HG02571 (cell line): ENCODE data around the gene GLYR1.
A peak's percentile ranks its signal among the peaks of the same experiment; 100 is the strongest.
"Not testable (repeated sequence)": the region's sequence is repeated elsewhere in the genome, so short reads cannot be mapped to it uniquely, and the experiment has no call there.

ENCODE experiments used
- ATAC-seq: cut with Tn5 transposase; IDR thresholded peaks from one replicate; pipeline ENCODE4 v1.9.1; 2021; ENCODE audit warnings: mild to moderate bottlenecking, moderate library complexity; ENCODE audit not compliant: unreplicated experiment

GLYR1 gene

DNA sequence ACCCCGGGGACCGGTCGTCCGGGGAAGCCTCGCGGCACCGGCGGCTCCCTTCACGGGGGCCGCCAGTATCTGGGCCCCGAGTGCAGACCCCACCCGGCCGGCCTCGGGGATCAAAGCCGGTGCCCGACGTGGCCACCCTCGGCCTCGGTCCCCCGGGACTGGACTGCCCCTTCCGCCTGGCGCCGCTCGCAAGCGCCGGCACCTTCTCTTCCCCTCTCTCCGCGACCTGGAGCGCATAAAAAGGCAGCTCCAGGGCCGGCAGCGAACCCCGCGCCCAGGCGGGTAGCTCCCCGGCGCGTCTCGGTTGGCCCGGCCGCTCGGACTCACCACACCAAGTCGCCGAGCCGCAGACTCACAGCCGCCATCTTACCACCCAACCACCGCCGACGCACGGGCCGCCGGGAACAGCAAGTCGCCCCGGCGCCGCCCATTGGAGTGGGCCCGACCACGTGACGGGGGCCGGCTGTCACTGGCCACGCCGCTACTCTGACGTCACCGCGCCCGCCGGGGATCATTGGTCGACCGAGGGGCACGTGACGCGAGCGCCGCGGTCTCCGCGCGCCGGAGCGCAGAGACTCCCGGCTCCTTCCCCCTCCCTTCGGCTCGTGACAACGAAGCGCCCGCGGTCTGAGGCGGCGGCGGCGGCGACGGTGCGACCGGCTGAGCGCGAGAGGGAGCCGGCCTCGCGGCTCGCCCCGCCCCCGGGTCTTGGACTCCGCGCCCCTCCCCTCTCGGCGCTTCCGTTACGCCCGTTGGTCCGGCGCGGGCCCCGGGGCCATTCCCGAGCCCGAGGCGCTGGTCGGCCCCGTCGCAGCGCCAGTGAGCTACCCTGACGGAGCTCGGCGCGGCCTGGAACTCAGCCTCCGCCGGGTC lies at the start of gene GLYR1, which contains the start of gene UBN1:
GLYR1 (minus strand) TSS at position 388 of the 873 bp plus-strand sequence; CDS start at position 365, 23 bp downstream.
UBN1 (plus strand) TSS at position 581 of the 873 bp plus-strand sequence. CDS start 5,437 bp downstream, outside the sequence.
- ATAC-seq: peak; percentile 85

DNA sequence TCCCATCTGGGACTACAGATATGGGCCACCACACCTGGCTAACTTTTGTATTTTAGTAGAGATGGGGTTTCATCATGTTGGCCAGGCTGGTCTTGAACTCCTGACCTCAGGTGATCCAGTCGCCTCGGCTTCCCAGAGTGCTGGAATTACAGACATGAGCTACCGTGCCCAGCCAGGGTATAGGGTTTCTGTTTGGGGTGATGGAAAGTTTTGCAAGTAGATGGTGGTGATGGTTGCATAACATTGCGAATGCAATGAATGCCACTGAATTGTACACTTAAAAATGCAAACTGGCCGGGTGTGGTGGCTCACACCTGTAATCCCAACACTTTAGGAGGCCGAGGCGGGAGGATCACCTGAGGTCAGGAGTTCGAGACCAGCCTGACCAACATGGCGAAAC lies 49.7 kb upstream of the GLYR1 start:
- ATAC-seq: not testable (repeated sequence)

DNA sequence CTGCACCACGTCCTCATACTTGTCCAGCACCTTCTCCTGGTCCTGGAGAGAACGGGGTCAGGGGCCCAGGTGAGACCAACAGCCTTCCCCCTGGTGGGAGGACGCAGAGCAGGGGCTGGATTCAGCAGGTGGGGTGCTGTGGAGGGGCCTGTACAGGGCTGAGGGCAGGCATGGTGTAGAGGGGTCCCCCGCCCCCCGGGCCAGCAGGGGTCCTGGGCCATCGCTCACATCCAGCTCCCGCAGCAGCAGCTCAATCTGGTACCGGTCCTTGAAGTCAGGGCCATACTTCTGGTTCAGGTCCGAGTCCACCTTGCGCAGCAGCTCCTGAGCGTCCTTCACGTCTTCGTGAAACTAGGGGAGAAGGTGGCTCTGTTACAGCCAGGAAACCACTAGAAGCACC lies 48.3 kb upstream of the GLYR1 start:
- ATAC-seq: no peak

DNA sequence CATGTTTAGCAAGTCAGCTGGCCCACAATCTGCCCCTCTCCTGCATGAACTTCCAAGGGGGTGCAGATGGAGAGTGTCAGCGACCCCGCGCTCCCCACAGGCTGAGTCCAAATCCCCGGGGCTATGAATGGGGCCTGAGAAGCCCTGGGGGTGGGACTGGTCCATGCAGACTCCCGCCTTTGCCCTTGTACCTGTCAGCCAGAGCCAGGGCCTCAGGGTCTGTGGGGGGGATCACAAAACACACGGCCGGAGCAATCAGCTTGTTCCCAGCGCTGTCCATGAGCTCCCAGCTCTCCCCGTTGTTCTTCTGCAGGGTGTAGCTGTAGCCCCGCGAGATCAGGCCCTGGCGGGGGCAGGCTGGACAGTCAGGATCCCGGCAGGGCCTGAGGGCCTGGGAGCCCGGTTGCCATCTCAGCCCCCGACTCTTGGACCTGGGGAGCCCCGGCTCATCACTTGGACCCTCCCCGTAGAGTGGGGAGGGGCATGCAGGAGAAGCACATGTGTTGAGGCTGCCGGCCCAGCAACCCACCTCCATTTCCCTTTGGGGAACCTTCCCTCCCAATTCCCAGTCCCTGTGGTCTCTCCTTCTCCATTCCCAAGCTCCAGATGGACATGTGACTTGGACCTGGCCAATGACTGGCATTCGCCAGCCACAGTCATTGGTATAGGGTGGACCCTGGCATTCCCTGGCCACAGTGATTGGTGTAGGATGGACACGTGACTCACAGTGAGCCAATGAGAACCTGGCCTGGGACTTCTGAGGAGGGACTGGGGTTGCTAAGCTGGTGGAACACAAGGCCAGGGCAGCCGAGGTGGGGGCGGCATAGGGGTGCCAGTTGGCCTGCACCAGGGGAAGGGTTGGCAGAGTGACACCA lies 47.4 kb upstream of the GLYR1 start:
- no peak for ATAC-seq

DNA sequence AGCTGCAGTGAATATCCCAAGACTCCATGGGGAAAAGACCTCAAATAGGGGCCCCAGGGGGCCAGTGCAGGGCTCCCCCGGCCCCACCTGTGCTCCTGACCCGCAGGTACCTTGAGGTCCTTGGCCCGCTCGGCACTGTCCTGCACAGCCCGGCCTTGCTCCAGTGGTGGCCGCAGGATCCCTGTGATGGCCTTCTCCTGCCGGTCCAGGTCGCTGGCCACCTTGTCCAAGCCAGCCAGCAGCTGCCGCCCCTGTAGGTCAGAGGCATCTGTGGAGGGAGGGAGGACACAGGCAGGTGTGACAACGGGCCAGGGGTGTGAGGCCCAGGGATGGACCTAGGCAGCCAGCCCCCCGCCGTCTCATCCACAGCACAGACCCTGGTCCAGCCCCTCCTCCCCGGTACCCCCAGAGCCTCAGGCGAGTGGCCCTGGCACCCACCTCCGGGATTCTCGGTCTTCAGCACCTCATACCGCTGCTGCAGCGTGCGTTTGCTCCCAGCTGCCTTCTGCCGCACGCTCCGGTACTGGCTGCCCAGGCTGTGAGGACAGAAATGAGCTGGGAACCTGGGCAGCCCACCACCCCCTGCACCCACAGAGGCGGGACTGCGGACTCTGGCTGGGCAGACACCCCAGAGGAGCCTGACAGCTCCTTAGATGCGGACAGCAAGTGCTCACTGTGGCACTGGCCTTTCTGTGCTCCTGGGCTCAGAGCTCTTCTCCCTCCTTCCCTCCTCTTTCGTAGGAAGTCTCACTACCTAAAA lies 46.2 kb upstream of the GLYR1 start:
- no peak for ATAC-seq

- ATAC-seq: no peak
Observed at GRCh38 chr16:4892361-4893102, 45.4 kb upstream of the GLYR1 start.

DNA sequence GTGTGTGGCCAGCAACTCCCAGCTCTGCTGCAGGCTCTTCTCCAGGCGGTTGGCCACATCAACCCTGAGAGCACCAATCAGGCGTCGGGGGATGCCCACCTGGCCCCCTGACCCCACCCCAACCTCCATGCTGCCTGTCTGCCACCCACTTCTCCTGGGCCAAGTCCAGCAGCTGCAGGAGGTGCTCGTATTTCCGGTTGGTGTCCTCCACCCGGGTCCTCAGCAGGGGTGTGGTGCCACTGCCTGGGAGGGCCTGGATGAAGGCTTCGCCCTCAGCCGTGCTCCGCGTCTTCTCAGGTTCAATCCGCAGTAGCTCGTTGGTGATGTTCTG lies 44.8 kb upstream of the GLYR1 start:
- ATAC-seq: no peak

GRCh38 chr16:4891097-4891885 lies 44.2 kb upstream of the GLYR1 start:
- no peak for ATAC-seq

DNA sequence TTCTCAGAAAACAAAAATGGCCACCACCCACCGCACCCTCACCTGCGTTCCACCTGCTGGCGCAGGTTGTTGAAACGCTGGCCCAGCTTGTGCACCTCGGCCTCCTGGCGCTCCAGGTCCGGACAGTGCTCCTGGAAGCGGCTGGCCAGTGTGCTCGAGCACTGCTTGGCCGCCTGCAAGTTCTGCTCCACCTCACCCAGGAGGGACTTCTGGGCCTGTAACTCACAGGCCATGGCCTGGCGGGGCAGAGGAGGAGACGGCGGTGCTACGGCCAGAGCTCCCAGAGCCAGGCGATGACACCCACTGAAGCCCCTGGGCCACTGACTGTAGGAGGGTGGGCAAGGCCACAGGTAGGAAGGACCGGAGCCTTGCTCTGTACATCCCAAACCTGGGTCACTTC lies 43.6 kb upstream of the GLYR1 start:
- ATAC-seq: no peak

DNA sequence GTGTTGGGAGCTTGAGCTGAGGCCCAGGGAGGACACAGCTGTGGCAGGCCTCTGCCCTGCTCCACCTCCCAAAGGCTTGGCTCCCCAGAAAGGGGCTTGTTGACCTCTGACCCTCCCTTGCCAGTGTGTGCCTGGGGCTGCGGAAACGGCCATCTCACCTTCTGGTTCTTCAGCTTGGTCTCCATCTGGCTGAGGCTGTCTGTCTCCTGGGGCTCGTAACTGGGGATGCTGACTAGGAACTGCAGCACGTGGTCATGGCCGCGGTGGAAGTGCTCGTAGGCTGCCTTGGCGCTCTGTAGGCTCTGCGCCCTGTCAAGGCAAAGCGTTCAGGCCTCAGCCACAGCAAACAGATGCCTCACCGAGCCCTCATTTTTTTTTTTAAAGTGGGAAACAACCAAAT lies 42.9 kb upstream of the GLYR1 start:
- no peak for ATAC-seq

DNA sequence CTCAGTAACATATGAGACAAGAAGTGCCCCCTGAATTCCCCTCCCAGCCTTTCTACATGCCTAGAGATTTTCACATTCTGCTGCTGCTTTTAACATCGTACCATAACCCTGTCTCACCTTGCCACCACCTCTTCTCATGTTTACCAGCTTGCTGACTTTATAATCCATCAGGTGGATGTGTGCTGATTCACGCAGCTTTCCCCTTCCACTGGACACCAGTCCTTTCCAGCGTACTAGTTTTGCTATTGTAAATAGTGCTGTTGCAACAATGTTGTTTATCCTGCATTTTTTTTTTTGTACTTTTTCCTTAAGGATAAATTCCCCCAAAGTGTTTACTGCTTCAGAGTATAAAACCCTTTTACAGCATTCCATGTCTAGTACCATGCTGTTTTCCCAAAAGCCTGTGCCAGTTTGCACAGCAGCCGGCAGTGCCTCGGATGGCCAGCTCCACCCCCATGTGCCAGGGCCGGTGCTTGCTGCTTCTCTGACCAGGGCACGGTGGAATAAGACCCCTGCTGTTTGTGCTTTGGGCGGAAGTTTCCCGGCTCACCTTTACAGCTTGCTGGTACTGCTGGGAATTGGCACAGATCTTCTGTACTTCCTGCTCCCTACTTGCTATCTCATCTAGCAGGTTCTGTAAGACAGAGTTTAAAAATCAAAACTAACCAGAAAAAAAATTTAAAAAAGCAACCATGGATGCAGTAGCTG lies 41.5 kb upstream of the GLYR1 start:
- ATAC-seq: no peak

- no peak for ATAC-seq
Observed at GRCh38 chr16:4886151-4886550, 39.1 kb upstream of the GLYR1 start.

DNA sequence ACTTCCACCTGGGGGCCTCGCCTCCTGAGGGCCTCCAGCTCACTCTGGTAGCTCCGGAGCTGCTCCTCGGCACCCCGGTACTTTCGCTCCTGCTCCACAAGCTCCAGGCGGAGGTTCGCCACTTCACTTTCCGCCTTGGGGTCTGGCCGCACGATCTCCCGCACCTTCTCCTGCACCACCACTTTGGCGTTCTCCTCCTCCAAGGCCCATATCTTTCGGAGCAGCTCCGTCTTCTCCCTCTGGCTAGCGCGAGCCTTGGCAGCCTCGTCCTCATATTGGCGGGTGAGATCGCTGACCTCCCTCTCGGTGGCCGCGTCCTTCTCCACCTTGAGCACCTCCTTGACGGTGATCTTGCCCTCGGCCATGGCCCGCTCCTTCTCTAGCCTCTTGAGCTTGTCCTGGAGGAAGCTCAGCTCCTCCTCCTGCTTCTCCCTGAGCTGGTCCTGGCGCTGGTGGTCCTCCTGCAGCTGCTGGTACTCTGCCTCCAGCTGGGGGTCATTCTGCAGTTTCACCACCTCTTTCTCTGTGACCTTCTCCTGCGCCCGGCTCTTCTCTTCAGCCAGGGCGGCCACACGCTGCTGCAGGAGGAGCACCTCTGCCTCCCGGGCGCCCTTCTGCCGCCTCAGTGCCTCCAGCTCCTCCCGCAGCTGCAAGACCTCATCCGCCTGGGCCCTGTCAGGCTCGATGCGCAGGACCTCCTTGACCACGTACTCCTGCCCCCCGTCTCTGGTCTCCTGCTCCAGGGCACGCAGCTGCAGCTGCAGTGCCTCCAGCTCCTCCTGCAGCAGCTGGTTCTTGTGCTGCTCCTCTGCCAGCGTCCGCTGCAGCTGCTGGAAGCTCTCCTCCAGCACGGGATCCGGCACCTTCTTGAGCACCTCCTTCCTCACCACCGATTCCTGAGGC lies 38.1 kb upstream of the GLYR1 start:
- no peak for ATAC-seq

GRCh38 chr16:4884209-4884608 lies 37.1 kb upstream of the GLYR1 start:
- no peak for ATAC-seq

DNA sequence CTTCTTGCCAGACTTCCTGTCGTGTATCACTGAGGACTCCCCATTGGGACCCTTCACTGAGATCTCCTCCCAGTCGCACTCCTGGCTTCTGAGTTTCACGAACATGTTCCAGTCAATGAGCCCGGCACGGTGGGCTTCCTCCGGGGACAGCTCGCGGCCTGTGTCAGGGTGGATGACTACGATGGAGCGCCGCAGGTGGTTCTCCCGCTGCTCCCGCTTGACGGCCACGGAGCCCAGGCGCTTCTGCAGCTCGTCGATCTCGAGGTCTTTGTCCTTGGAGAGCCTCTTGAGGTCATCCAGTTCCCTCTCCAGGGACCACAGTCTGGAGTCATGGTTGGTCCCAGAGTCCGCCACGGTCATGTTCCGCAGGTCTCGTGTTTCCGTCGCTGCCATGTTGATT lies 36.4 kb upstream of the GLYR1 start:
- ATAC-seq: no peak

- no peak for ATAC-seq
Observed at GRCh38 chr16:4882633-4883285, 35.7 kb upstream of the GLYR1 start.

DNA sequence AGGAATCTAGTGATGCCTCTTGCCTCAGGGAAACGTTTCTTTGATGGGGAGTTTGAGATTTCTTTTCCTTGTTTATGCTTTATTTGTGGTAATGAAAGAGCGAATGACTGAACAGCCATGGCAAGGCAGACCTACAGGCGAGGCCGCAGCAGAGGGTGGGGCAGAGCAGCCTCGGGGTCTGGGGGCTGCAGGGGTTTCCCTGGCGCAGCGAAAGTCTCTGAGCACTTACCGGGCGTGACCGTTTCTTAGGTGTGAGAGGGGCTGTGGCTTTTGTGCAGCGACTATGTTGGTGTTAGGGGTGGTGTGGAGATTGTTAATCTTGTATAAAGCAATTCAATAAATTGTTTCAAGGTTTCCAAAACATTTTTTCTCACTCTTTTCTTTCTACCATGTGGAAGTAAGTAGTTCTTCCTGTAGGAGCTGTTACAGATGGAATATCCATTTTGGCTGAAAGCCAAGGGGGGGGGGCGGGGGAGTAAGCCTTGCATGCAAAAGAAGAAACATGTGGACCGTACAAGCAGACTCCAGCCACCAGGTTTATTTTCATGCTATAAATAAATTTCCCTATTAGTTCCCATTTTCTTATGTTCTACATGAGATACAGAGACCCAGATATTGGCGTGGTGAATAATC lies 35.0 kb upstream of the GLYR1 start:
- ATAC-seq: no peak
